Urinary bladder (tissue), 4 donors: ENCODE measurements around the gene TMCC2. TPM values are rescaled to one million over a fixed set of nuclear protein-coding genes. Genes with fewer than 3 reads are reported as not detected.

Experiments used
- DNase-seq: peaks from one replicate; pipeline ENCODE4 v3.0.0-alpha.2; 2015; ENCODE audit errors: extremely low spot score
- H3K27ac ChIP-seq: one replicate; pipeline ENCODE4 v1.5.1; 2013; ENCODE audit warnings: low read depth, mild to moderate bottlenecking, moderate library complexity
- H3K36me3 ChIP-seq: one replicate; pipeline ENCODE4 v1.6.1; 2013; ENCODE audit warnings: mild to moderate bottlenecking, moderate library complexity; ENCODE audit not compliant: insufficient read depth
- H3K4me1 ChIP-seq: one replicate; pipeline ENCODE4 v1.6.1; 2013; ENCODE audit warnings: mild to moderate bottlenecking, moderate library complexity; ENCODE audit not compliant: insufficient read depth
- H3K4me3 ChIP-seq: one replicate; pipeline ENCODE4 v1.5.1; 2013; ENCODE audit warnings: low read depth, low read length
- WGBS: extraction: QIAGEN DNeasy Blood & Tissue Kit; methylation state at CpG from one replicate; pipeline ENCODE4 v1.1.7; 2013; 5-methylcytosine and 5-hydroxymethylcytosine counted together
- polyA plus RNA-seq: library from polyadenylated mRNA; stranded (reverse); fragments of 200-250 nt; gene quantifications from one replicate; pipeline ENCODE4 v1.2.3, GENCODE V29; 2013
- total RNA-seq: library from RNA; depleted of rRNA; stranded (reverse); fragments of >200 nt; gene quantifications from one replicate; pipeline ENCODE4 v1.2.3, GENCODE V29; 2014
- donor health status: healthy with polysubstance abuse.
- donor health status: healthy.

TMCC2 gene
- total and polyA plus RNA-seq, 2 donors, result 2.7 to 4.4 TPM

DNA sequence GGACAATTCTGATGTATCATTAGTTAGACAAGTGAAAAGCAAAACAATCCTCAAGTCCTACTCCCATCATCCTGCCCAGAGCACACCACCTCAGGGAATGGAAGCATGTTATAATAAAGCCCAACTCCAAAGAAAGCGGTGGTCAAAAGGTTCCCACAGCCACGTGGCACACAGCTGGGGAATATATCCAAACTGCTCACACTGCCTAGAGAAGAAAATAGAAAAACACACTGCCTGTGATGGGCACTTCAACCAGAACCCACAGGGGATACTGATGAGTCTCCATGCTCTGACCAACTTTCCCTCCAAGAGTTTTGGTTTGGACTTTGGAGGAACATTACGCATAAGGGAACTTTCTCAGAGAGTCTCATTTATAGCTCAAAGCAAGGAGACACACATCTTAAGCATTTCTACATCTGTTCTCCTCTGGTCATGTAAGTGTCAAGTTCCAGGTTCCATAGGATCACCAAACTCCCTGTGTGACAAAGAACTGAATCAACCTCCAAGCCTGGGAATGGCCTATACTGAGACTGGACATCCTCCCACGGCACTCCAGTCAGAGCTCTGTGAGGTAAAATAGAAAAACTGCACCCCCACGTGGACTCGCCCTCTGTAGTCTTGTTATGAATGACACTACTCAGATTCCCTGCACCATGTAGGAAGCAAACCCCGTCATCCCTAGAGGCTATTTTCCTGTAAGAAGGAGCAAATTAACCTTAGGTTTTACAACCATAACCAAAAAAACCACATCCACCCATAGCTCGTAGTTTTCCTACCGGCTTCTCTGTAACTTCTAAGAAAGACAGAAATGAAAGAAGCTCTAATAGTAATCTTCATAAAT lies 28.4 kb upstream of the TMCC2 start:
- Histone ChIP-seq H3K4me3 (no peak overlapping the region), H3K36me3 (no peaks in the 10 kb centered on the region), H3K27ac (no peak overlapping the region), H3K4me1 (no peaks in the 10 kb centered on the region)
- no peak for DNase-seq
- WGBS, result 82% methylated on average over 9 of the region's 9 CpGs

DNA sequence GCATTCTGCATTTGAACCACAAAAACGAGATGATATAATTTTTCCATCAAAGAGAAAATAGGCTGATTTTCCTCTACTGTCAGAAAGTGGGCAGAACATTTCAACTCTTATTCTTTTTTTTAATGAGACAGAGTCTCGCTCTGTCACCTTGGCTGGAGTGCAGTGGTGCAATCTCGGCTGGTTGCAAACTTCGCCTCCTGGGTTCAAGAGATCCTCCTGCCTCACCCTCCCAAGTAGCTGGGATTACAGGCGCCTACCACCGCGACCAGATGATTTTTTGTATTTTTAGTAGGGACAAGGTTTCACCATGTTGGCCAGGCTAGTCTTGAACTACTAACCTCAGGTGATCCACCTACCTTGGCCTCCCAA lies 27.8 kb upstream of the TMCC2 start:
- no peak for DNase-seq
- 95% methylated on average over 7 of the region's 7 CpGs for WGBS
- no peaks in the 10 kb centered on the region for H3K4me1 ChIP-seq
- no peak overlapping the region for H3K27ac ChIP-seq
- H3K36me3 ChIP-seq, result no peaks in the 10 kb centered on the region
- H3K4me3 ChIP-seq, result no peak overlapping the region

DNA sequence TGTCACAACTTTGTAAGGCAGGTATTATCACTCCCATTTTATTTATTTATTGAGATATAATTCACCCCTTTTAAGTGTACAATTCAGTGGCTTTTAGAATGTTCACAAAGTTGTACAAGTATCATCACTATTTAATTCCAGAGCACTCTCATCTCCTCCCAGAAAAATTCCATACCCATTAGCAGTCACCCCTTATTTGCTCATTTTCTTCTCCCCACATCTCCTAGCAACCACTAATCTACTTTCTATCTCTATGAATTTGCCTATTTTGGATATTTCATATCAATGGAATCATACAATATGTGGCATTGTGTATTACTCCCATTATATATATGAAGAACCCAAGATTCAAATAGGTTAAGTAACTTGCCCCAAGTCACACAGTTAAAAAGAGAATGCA lies 23.2 kb upstream of the TMCC2 start:
- no peak overlapping the region for H3K27ac ChIP-seq
- no peak overlapping the region for H3K4me3 ChIP-seq
- no peaks in the 10 kb centered on the region for H3K4me1 ChIP-seq
- no peak for DNase-seq
- no peaks in the 10 kb centered on the region for H3K36me3 ChIP-seq

DNA sequence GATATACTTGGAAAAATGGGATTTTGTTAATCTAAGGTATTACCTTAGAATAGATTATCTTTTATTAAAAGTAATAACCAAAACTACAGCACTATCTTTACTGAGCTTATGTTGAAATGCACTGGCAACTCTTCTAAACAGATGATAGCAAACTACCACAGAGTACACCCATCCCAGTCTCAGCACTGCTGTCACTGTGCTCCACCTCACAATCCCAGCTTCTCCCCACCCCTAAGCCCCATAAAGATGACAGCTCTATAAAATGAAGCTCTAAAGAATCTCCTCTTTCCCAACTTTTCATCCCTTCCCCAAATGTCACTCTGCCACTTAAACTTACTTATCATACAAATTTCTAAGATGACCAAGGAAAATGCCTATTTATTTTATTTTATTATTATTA lies 22.7 kb upstream of the TMCC2 start:
- Histone ChIP-seq H3K4me3 (no peak overlapping the region), H3K4me1 (no peaks in the 10 kb centered on the region), H3K27ac (no peak overlapping the region), H3K36me3 (no peaks in the 10 kb centered on the region)
- DNase-seq, result no peak

DNA sequence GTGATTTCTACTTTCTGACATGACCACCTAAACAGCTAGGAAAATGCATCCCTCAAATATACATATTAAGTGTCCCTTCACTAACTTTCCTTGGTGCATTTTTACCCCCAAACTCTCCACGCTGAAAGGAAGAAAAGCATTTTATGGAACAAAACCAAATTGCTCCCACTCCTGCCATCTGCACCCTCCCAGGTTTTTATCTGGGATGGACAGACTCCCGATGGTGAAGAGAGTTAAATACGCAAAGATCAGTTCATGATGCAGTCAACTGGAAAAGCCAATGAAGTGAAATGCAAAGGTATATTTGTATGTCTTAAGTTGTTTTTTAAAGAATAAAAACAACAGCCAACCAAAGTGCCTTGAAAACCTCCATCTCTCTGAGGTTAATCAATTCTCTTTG lies 18.9 kb upstream of the TMCC2 start:
- no peak for DNase-seq
- H3K27ac ChIP-seq, result no peak overlapping the region
- no peak overlapping the region for H3K4me3 ChIP-seq
- H3K36me3 ChIP-seq, result no peaks in the 10 kb centered on the region
- WGBS, result 91% methylated on average over 3 of the region's 3 CpGs
- no peaks in the 10 kb centered on the region for H3K4me1 ChIP-seq

DNA sequence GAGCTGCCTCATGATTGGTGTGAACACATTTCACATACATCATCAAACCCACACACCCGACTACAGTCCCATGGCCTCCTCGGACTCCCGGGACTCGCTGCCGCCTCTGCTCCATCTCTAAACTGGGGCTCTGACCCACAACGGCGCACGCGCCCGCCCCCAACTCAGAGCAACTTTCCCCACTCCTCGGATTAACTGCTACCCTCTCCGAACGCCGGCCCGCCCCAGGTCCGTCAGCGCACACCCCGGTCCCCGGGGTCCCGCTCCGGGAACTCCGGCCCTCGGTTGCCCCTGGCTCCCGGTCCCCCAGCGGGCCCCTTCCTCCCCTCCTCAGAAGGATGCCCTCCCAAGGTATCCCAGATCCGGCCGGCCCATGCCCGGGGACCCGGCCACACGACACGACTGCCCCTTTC lies 17.0 kb upstream of the TMCC2 start:
- DNase-seq, result no peak
- under 1% methylated on average over 31 of the region's 31 CpGs for WGBS
- Histone ChIP-seq H3K4me3 (peak overlapping the region; percentile 83), H3K27ac (peak overlapping the region; percentile 83), H3K4me1 (no peaks in the 10 kb centered on the region), H3K36me3 (no peaks in the 10 kb centered on the region)

DNA sequence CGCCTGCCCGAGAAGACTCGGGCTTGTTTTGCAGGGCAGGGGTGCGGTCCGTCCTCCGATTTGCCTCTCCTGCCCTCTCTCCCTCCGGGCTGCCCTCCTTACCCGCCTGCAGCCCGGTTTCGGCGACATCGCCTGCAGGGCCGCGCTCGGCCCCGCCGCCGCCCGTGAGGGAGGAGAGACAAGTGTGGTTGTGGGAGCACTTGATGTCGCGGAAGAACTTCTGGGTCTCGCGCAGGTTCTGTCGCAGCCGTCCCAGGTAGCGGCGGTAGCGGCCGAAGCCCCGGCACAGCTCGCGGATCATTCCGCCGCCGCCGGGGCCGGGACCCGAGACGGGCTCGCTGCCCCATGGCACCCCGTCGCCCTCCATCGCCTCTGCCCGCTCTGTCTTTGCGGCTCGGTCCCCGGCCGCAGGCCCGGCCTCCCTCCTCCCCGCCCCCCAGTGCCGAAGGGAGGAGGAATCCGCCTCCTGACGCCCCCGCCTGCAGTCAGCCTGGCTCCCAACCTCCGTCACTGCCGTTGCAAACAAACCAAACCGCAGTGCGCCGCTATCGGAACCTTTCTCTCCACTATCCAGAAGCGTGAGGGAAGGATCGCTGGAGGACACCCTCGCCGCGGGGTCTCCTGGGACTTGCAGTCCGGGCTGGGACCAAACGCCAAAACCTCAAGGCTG lies 16.4 kb upstream of the TMCC2 start, which contains the start of gene DSTYK:
Gene DSTYK (minus strand): TSS at position 534 of the 670 bp plus-strand sequence. CDS start 167 bp downstream, at position 367.
- Histone ChIP-seq H3K27ac (peak within 1 kb of the TSS; percentile 83), H3K36me3 (no peaks in the 10 kb centered on the region), H3K4me1 (no peaks in the 10 kb centered on the region), H3K4me3 (peak within 1 kb of the TSS; percentile 83)
- peak; percentile 90 for DNase-seq
- WGBS, result under 1% methylated on average over 67 of the region's 67 CpGs

DNA sequence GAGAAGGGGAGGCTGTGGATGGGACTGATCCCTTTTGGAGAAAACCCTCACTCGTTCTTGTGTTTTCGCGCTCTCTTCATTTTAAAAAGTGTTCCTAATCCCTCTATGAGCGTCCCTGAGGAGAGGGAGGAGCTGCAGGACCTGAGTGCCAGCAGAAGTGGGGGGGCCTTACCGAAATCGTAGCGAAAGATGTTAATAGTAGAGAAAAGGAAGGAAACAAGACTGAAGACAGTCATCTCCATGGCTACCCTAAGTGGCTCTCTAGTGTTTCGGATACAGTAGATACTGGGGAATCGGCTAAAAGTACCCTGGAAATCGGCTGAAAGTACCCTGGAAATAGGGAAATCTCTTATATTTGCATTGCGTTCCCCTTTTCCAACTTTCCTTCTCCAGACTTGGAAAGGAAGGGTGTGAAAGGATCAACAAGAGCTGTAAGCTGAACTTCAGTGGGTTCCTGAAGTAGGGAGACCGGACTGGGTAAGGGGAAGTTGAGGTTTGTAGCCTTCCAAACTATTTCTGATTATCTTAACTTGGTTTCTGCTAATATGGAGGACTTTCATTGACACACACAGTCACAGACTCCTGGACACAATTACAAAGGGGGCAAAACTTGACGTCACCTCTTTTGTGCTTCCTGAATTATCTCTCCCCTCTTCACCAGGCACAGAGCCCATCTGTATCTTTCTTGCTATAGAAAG lies 15.8 kb upstream of the TMCC2 start:
- no peaks in the 10 kb centered on the region for H3K36me3 ChIP-seq
- no peaks in the 10 kb centered on the region for H3K4me1 ChIP-seq
- H3K27ac ChIP-seq, result peak overlapping the region; percentile 65
- 51% methylated on average over 13 of the region's 13 CpGs for WGBS
- DNase-seq, result no peak
- peak overlapping the region; percentile 1 for H3K4me3 ChIP-seq

- H3K4me1 ChIP-seq, result no peaks in the 10 kb centered on the region
- H3K27ac ChIP-seq, result no peak overlapping the region
- no peak overlapping the region for H3K4me3 ChIP-seq
- no peaks in the 10 kb centered on the region for H3K36me3 ChIP-seq
- no peak for DNase-seq
- 28% methylated on average over 1 of the region's 1 CpG for WGBS
These were observed 13.0 kb upstream of the TMCC2 start for GRCh38 chr1:205214756-205215155.

DNA sequence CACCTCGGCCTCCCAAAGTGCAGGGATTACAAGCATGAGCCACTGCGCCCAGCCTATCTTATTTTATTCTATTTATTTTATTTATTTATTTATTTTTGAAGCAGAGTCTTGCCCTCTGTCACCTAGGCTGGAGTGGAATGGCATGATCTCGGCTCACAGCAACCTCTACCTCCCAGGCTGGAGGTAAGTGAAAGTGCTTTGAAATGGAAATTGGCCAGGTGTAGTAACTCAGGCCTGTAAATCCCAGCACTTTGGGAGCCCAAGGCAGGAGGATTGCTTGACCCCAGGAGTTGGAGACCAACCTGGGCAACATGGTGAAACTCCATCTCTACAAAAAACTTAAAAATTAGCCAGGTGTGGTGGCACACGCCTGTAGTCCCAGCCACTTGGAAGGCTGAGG lies 11.2 kb upstream of the TMCC2 start:
- no peak overlapping the region for H3K4me3 ChIP-seq
- H3K36me3 ChIP-seq, result no peaks in the 10 kb centered on the region
- 85% methylated on average over 4 of the region's 4 CpGs for WGBS
- no peak for DNase-seq
- H3K4me1 ChIP-seq, result no peaks in the 10 kb centered on the region
- no peak overlapping the region for H3K27ac ChIP-seq

GRCh38 chr1:205217418-205217817 lies 10.3 kb upstream of the TMCC2 start:
- no peaks in the 10 kb centered on the region for H3K4me1 ChIP-seq
- WGBS, result 76% methylated on average over 3 of the region's 3 CpGs
- H3K36me3 ChIP-seq, result no peaks in the 10 kb centered on the region
- no peak for DNase-seq
- no peak overlapping the region for H3K27ac ChIP-seq
- no peak overlapping the region for H3K4me3 ChIP-seq

DNA sequence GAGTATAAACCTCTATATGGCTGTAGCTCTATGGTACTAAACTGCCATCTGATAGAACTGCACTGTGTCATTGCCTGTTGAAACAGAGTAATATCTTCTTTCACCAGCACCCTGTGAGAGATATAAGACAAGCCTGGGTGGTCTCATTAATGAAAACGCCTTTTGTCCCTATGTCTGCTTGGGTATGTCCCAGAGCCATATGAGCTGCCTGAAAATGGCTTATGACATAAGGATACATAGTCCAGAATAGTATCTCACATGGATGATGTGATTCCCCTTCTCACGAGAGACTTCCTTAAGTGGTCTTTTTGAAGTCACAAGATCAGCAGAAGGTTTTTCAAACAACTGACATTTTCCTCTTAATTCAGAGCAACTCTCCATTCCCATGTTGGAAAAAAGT lies 7.3 kb upstream of the TMCC2 start:
- Histone ChIP-seq H3K36me3 (no peaks in the 10 kb centered on the region), H3K27ac (no peak overlapping the region), H3K4me3 (no peak overlapping the region), H3K4me1 (no peaks in the 10 kb centered on the region)
- no peak for DNase-seq
- 56% methylated on average over 2 of the region's 2 CpGs for WGBS

GRCh38 chr1:205224736-205225135 lies 3.0 kb upstream of the TMCC2 start:
- H3K4me1 ChIP-seq, result no peaks in the 10 kb centered on the region
- H3K36me3 ChIP-seq, result no peaks in the 10 kb centered on the region
- no peak for DNase-seq
- no peak overlapping the region for H3K4me3 ChIP-seq
- H3K27ac ChIP-seq, result no peak overlapping the region
